NCI-H446 (cell line): ENCODE data around the gene NKAIN2.
A peak's percentile ranks its signal among the peaks of the same experiment; 100 is the strongest.

ENCODE experiments used
- DNase-seq, 2 experiments: peaks; one replicate each; lab custom pipeline; 2025; lab: John Stamatoyannopoulos, UW

The NKAIN2 gene

DNA sequence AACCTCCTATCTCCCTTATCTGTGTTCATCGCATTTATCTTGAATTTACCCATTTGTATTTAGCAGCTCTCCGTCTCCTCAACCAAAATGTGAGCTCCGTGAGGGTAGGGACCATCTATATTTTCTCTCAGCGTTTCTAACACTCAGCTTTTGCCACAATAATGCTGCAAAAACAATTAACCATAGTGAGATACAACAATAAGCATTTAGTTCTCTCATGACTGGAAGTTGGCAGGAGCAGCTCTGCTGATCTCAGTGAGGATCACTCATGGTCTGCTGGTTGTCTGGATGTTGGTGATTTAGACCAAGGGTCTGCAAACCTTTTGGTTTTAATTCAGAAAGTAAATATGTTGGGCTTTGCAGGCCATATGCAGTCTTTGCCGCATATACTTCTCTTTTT, 763.7 kb downstream of the NKAIN2 start:
- no peak for DNase-seq

DNA sequence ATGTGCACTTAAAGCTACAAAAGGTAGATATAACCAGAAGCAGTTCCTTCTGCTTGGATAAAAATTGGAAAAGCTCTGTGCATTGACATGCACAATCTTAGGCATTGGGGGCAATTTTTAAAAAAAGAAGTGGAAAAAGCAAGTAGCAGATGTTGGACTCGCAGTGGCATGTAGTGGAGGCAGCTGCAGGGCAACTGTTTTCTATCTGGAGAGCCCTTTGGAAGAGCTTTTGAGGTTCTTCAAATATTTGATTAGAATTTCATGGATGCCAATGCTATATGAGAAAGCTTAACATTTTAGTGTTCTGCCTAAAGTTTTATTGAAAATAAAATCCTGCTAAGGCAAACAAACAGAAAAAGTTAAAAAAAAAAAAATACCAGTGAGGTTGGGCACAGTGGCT, 770.3 kb downstream of the NKAIN2 start:
- no peak for DNase-seq

DNA sequence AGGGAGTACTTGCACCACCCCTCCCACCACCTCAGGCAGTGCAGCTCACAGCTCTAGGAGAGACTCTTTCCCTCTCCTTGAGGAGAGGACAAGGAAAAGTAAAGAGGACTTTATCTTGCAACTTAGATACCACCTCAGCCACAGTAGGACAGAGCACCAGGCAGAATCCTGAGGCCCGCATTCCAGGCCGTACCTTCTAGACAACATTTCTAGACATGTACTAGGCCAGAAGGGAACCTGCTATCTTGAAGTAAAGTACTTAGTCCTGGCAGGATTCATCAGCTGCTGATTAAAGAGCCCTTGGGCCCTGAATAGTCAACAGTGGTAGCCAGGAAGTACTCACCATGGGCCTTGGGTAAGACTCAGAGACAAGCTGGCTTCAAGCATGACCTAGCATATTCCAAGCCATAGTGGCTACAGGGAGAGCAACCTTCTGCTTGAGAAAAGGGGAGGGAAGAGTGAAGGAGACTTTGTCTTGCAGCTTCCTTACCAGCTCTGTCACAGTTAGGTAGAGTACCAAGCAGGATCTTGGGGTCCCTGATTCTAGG, 774.1 kb downstream of the NKAIN2 start:
- DNase-seq: no peak

DNA sequence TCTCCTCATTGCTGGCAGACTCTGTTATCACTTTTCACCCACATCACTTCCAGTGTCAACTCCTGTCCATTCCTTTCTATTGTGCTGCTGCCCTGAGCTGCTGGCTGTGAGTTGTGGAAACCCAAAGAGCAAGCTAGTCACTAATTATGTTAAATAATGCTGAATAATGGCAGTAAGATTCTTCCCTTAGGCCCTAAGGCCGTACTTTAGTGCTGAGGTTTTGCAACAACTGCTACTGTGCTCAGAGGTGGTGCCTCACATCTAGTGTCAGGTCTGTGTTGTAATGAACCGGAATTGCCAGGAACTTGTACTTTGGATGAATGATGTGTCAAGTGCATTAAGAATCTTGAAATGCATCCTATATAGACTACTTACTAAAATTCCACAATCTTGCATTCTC, 786.3 kb downstream of the NKAIN2 start:
- no peak for DNase-seq

- DNase-seq: no peak
These were observed 796.0 kb downstream of the NKAIN2 start for GRCh38 chr6:124599656-124600055.

DNA sequence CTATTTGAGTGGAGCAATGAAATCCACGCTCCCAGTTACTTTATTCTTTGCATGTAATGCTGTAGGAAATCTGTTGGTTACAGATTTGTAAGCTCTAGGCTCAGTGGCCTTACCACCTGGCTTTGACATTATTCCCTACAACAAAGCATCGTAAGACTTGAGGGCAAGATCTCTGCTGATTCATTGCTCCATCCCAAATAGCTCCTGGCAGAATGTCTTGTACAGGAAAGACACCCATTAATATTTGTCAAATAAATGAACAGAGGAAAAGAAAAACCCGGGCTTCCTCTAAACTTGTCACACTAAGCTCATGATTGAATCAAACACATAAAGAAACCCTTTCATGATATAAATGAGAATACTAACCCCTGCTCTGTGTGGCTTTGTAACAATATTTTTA, 801.1 kb downstream of the NKAIN2 start:
- DNase-seq: no peak

GRCh38 chr6:124607119-124607627, 803.5 kb downstream of the NKAIN2 start:
- DNase-seq: no peak

- DNase-seq: no peak
These were observed 809.4 kb downstream of the NKAIN2 start for GRCh38 chr6:124613031-124613430.

GRCh38 chr6:124622351-124622750, 818.7 kb downstream of the NKAIN2 start:
- peak in 1 of 2 experiments; percentile 20 for DNase-seq

- DNase-seq: no peak
These were observed 830.0 kb downstream of the NKAIN2 start for GRCh38 chr6:124633655-124634054.

GRCh38 chr6:124640432-124640831, 836.8 kb downstream of the NKAIN2 start:
- no peak for DNase-seq

DNA sequence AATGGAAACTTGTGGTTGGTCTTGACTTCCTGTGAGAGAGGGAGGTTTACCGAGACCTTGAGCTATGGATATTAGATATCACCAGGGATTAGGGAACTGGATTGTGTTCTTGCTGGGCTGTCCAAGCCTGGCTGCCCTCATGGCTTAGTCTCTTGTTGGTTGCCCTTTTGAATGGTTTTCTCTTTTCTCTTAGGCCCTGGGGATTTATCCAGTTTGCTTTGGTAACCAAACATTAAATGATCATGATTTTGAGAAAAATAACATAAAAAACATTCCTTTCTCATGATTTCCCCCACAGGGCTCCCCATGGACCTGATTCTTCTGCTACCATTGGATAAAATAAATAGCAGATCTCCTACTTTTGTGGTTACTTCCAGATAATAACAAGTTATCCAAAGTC, 852.2 kb downstream of the NKAIN2 start:
- no peak for DNase-seq

DNA sequence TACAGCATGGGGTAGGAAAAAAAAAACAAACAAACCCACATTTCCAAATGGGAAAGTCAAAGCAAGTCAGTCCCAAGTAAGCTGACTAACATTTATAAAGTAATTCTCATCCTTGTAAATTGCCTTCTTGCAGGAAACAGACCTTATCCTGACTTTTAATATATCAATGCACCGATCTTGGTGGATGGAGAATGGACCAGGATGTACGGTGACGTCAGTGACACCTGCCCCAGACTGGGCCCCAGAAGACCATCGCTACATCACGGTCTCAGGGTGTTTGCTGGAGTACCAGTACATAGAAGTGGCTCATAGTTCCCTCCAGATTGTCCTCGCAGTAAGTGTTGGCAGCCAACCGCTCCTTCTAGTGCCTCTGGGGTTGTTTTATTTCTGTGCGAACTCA, 854.4 kb downstream of the NKAIN2 start:
- DNase-seq: no peak

- DNase-seq: no peak
These were observed 855.8 kb downstream of the NKAIN2 start for GRCh38 chr6:124659427-124659826.

GRCh38 chr6:124660185-124660584, 856.5 kb downstream of the NKAIN2 start:
- no peak for DNase-seq

GRCh38 chr6:124661097-124661661, 857.5 kb downstream of the NKAIN2 start:
- DNase-seq: peak in 1 of 2 experiments; percentile 3

GRCh38 chr6:124668028-124668427, 864.4 kb downstream of the NKAIN2 start:
- DNase-seq: no peak

DNA sequence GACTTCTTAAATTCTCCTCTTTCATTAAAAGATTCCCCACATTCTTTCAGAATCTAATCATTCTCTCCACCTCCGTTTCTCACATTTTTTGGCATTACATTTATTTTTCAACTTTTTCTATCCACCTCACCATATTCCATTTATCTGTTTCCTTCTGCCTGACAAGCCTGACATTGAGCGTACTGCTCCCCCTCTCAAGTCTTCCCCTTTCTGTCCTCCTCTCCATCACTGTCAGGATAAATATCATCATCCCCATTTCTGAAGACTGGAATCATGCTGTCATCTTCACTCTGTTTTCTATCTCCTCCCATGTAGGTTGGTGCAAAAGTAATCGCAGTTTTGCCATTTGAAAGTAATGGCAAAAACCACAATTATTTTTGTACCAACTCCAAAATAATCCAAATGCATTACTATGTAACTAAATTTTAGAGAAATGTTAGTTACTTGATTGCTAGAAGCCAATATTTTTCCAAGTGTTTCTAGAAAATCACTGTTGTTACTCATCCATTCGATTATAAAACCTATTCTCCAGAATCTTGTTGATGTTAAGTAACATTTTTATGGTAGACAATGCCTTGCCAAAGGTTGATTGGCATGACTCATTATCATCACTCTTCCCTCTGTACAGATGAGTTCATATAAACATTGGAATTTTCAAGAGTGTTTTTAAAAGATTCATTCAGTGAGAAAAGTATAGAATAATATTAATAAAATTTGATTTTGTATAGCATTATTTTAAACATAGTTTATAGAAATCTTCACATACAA, 866.2 kb downstream of the NKAIN2 start:
- no peak for DNase-seq

DNA sequence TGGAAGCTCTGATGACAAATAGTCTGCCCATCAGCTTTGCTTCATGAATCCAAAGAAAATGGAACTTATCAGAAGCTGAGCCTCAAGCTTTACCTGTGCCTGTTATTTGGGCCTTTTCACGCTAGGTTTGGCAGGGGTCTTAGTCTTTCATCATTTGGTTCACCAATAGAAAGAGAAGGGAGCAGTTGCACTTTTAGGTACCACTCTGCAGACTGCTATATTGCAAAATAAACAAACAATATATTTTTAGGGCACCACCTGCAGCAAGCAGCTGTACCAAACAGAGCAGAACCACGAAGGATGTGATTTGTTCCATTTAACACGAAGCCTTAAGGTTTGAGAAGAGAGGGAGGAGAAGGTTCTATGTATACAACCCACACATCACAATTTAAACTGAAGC, 867.1 kb downstream of the NKAIN2 start:
- DNase-seq: no peak

DNA sequence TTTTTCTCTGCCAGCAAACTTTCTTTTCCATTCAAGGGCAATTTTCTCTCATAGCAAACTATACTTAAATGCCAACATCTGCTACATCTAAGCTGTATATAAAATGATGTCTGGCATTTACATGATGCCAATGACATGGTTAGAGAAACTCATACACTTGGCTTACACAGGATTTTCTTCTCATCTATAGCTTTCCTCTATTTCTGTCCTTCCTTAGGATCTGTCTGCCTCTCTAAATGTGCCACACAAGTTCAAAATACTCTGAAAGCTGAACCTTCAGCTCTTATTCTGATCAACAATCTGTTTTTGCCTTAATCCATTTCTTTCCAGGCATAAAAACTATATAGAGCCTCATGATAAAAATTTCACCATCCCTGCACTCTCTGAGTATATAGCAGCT, 867.7 kb downstream of the NKAIN2 start:
- DNase-seq: no peak

- no peak for DNase-seq
These were observed 870.4 kb downstream of the NKAIN2 start for GRCh38 chr6:124674042-124674441.

- DNase-seq: no peak
These were observed 872.4 kb downstream of the NKAIN2 start for GRCh38 chr6:124676033-124676432.

DNA sequence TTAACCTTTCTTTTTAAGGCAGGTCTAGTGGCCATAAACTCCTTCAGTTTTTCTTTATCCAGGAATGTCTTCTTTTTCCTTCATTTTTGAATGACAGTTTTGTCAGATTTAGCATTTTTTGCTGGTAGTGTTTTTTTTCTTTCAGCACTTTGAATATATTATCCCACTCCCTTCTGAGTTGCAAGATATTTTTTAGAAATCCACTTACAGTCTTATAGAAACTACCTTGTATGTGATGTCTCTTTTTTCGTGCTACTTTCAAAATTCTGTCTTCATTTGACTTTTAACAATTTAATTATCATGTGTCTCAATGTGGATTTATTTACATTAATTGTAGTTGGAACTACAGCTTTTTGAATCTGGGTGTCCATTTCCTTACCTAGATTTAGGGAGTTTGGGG, 874.2 kb downstream of the NKAIN2 start:
- DNase-seq: no peak
